ENCODE measurements around the gene TGIF1. TPM values are rescaled to one million over a fixed set of nuclear protein-coding genes. Genes with fewer than 3 reads are reported as not detected.

Gene TGIF1
- total and polyA plus RNA-seq, 9 of the 15 experiments (the other 6 are each of a cell fraction or from before 2014, with no cell fraction given): 16.1 to 77.7 (median 44.6) TPM

DNA sequence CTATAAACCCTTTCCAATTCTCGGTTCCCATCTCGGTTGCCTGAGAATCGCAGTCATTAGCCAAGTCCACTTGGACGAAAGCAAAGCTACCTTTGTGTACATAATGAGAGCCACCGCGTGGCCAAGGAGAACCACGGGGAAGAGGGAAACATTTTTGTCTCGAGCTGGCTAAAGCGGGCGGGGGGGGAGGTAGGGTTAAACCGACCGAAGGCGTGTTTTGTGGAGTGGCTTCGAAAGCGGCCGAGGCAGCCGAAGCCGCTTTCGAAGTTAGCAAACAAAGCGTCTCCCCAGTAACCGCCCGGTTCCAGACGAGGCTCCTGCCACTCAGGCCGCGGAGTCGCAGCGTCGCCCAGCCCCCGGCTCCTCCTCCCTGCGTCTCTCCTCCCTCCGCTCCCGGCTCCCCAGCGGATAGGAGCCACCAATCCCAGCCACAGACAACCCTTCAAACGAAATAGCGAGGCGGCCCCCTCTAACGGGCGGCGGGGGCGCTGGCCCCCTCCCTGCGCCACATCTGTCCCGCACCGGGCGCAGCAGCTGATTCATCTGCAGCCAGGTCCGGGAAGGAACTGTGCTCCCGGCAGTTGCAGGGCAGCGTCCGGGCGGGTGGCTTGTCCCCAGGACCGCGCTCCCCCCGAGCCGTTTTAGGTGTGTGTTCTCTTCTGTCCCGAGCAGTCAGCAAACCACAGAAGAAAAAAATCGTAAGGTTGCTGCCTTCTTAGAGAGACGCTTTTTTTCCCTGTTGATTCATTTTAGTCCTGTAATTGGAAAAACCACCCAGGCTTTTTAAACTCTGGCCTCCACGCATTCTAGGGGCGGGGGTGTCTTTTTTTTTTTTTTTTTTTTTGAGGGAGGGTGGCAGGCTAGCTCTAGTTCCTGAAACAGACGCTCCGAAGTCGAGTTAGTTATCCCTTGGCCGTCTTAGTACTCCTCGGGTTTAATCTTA lies 1.8 kb upstream of the TGIF1 start (continued):
- TF ChIP-seq, protein P1, sequence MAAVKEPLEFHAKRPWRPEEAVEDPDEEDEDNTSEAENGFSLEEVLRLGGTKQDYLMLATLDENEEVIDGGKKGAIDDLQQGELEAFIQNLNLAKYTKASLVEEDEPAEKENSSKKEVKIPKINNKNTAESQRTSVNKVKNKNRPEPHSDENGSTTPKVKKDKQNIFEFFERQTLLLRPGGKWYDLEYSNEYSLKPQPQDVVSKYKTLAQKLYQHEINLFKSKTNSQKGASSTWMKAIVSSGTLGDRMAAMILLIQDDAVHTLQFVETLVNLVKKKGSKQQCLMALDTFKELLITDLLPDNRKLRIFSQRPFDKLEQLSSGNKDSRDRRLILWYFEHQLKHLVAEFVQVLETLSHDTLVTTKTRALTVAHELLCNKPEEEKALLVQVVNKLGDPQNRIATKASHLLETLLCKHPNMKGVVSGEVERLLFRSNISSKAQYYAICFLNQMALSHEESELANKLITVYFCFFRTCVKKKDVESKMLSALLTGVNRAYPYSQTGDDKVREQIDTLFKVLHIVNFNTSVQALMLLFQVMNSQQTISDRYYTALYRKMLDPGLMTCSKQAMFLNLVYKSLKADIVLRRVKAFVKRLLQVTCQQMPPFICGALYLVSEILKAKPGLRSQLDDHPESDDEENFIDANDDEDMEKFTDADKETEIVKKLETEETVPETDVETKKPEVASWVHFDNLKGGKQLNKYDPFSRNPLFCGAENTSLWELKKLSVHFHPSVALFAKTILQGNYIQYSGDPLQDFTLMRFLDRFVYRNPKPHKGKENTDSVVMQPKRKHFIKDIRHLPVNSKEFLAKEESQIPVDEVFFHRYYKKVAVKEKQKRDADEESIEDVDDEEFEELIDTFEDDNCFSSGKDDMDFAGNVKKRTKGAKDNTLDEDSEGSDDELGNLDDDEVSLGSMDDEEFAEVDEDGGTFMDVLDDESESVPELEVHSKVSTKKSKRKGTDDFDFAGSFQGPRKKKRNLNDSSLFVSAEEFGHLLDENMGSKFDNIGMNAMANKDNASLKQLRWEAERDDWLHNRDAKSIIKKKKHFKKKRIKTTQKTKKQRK (IDR thresholded peaks at IDR 0.05; ENCODE audit: borderline replicate concordance, low read depth, low read length): no peak
- peak; percentile 62 for TF ChIP-seq JUNB (CRISPR knock-in tag; conservative IDR thresholded peaks at IDR 0.05)
- TF ChIP-seq ZNF354B (CRISPR knock-in tag; IDR thresholded peaks at IDR 0.05): no peak
- no peak for TF ChIP-seq PURB (CRISPR knock-in tag; IDR thresholded peaks at IDR 0.05; ENCODE audit: low read depth)
- TF ChIP-seq, protein P2, sequence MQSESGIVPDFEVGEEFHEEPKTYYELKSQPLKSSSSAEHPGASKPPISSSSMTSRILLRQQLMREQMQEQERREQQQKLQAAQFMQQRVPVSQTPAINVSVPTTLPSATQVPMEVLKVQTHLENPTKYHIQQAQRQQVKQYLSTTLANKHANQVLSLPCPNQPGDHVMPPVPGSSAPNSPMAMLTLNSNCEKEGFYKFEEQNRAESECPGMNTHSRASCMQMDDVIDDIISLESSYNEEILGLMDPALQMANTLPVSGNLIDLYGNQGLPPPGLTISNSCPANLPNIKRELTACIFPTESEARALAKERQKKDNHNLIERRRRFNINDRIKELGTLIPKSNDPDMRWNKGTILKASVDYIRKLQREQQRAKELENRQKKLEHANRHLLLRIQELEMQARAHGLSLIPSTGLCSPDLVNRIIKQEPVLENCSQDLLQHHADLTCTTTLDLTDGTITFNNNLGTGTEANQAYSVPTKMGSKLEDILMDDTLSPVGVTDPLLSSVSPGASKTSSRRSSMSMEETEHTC (IDR thresholded peaks at IDR 0.05): peak; percentile 25; the same call in 1 of the 2 replicates
- TF ChIP-seq TBP (optimal IDR thresholded peaks at IDR 0.05; ENCODE audit: low read depth, low read length): peak; percentile 94
- TF ChIP-seq KLF1 (tag; IDR thresholded peaks at IDR 0.05): no peak
- TF ChIP-seq RUNX1 (IDR thresholded peaks at IDR 0.05; ENCODE audit: low read depth): peak; percentile 73; the same call in 1 of the 2 replicates
- TF ChIP-seq PHF8 (IDR thresholded peaks at IDR 0.05; ENCODE audit: borderline replicate concordance, low read length): peak; percentile 54; the same call in 1 of the 2 replicates
- TF ChIP-seq ZNF785 (CRISPR knock-in tag; IDR thresholded peaks at IDR 0.05): no peak
- TF ChIP-seq, protein P3, sequence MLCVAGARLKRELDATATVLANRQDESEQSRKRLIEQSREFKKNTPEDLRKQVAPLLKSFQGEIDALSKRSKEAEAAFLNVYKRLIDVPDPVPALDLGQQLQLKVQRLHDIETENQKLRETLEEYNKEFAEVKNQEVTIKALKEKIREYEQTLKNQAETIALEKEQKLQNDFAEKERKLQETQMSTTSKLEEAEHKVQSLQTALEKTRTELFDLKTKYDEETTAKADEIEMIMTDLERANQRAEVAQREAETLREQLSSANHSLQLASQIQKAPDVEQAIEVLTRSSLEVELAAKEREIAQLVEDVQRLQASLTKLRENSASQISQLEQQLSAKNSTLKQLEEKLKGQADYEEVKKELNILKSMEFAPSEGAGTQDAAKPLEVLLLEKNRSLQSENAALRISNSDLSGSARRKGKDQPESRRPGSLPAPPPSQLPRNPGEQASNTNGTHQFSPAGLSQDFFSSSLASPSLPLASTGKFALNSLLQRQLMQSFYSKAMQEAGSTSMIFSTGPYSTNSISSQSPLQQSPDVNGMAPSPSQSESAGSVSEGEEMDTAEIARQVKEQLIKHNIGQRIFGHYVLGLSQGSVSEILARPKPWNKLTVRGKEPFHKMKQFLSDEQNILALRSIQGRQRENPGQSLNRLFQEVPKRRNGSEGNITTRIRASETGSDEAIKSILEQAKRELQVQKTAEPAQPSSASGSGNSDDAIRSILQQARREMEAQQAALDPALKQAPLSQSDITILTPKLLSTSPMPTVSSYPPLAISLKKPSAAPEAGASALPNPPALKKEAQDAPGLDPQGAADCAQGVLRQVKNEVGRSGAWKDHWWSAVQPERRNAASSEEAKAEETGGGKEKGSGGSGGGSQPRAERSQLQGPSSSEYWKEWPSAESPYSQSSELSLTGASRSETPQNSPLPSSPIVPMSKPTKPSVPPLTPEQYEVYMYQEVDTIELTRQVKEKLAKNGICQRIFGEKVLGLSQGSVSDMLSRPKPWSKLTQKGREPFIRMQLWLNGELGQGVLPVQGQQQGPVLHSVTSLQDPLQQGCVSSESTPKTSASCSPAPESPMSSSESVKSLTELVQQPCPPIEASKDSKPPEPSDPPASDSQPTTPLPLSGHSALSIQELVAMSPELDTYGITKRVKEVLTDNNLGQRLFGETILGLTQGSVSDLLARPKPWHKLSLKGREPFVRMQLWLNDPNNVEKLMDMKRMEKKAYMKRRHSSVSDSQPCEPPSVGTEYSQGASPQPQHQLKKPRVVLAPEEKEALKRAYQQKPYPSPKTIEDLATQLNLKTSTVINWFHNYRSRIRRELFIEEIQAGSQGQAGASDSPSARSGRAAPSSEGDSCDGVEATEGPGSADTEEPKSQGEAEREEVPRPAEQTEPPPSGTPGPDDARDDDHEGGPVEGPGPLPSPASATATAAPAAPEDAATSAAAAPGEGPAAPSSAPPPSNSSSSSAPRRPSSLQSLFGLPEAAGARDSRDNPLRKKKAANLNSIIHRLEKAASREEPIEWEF (CRISPR knock-in tag; IDR thresholded peaks at IDR 0.05): no peak
- no peak for TF ChIP-seq HDGF (IDR thresholded peaks at IDR 0.05)
- no peak for TF ChIP-seq ZFP1 (CRISPR knock-in tag; IDR thresholded peaks at IDR 0.05)
- TF ChIP-seq ZNF41 (CRISPR knock-in tag; conservative IDR thresholded peaks at IDR 0.05): 0 out of 2 replicates have a peak, but pooled peaks have one; percentile 27
- TF ChIP-seq RCOR1 (IDR thresholded peaks at IDR 0.05; ENCODE audit: borderline replicate concordance in 1 of 2, low read depth in 2 of 2, low read length in 2 of 2): peak; percentile 62 to 93; a peak in 2 of 4 replicates
- TF ChIP-seq PML (IDR thresholded peaks at IDR 0.05; ENCODE audit: low read length): peak; percentile 87
- no peak for TF ChIP-seq HDAC2 (IDR thresholded peaks at IDR 0.05)
- no peak for TF ChIP-seq WHSC1 (IDR thresholded peaks at IDR 0.05; ENCODE audit: low read length)
- no peak for TF ChIP-seq RB1 (IDR thresholded peaks at IDR 0.05; ENCODE audit: low read depth)

All from K562 (cell line).